HL-60 (cell line): ENCODE results near the gene MXD1.

Source experiments
- TF ChIP-seq, protein P1 (sequence below): IDR thresholded peaks from one replicate; pipeline ENCODE4 v1.5.1; 2011; ENCODE audit warnings: low read length, control low read depth, inconsistent platforms; ENCODE audit not compliant: insufficient read depth
- TF ChIP-seq, protein P2 (sequence below): IDR thresholded peaks from 2 replicates; pipeline ENCODE4 v1.6.1; 2012; ENCODE audit warnings: low read depth; ENCODE audit not compliant: insufficient replicate concordance

DNA sequence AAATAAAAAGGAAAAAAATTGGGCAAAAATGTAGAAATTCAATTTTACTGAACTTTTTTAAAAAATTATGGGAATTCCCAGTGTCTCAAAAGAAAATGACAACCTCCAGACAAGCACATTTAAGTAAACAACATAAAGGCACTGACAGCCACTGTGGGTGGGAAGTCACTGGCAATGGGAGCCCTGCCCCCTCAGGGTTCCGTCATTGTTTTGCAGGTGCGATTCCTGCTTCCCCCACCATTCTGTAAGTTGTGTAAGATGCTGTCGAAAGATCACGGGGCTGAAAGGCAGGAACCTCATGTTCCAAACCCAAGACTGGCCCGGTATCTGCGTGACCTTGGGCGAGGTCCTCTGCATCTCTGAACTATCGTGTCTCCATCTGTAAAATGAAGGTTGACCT, 62.3 kb downstream of the MXD1 start:
- TF ChIP-seq, protein P1, sequence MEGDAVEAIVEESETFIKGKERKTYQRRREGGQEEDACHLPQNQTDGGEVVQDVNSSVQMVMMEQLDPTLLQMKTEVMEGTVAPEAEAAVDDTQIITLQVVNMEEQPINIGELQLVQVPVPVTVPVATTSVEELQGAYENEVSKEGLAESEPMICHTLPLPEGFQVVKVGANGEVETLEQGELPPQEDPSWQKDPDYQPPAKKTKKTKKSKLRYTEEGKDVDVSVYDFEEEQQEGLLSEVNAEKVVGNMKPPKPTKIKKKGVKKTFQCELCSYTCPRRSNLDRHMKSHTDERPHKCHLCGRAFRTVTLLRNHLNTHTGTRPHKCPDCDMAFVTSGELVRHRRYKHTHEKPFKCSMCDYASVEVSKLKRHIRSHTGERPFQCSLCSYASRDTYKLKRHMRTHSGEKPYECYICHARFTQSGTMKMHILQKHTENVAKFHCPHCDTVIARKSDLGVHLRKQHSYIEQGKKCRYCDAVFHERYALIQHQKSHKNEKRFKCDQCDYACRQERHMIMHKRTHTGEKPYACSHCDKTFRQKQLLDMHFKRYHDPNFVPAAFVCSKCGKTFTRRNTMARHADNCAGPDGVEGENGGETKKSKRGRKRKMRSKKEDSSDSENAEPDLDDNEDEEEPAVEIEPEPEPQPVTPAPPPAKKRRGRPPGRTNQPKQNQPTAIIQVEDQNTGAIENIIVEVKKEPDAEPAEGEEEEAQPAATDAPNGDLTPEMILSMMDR = no peak
- TF ChIP-seq, protein P2, sequence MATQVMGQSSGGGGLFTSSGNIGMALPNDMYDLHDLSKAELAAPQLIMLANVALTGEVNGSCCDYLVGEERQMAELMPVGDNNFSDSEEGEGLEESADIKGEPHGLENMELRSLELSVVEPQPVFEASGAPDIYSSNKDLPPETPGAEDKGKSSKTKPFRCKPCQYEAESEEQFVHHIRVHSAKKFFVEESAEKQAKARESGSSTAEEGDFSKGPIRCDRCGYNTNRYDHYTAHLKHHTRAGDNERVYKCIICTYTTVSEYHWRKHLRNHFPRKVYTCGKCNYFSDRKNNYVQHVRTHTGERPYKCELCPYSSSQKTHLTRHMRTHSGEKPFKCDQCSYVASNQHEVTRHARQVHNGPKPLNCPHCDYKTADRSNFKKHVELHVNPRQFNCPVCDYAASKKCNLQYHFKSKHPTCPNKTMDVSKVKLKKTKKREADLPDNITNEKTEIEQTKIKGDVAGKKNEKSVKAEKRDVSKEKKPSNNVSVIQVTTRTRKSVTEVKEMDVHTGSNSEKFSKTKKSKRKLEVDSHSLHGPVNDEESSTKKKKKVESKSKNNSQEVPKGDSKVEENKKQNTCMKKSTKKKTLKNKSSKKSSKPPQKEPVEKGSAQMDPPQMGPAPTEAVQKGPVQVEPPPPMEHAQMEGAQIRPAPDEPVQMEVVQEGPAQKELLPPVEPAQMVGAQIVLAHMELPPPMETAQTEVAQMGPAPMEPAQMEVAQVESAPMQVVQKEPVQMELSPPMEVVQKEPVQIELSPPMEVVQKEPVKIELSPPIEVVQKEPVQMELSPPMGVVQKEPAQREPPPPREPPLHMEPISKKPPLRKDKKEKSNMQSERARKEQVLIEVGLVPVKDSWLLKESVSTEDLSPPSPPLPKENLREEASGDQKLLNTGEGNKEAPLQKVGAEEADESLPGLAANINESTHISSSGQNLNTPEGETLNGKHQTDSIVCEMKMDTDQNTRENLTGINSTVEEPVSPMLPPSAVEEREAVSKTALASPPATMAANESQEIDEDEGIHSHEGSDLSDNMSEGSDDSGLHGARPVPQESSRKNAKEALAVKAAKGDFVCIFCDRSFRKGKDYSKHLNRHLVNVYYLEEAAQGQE = no peak
